Activated CD8-positive, alpha-beta memory T cell treated with anti-CD3 and anti-CD28 coated beads, Interleukin-2, amount 50 U/mL, for 4 hours (primary cell): Measurements from ENCODE around the gene IFFO2.
A peak's percentile ranks its signal among the peaks of the same experiment; 100 is the strongest.

ENCODE experiments used
- DNase-seq: peaks from one replicate; pipeline ENCODE4 v3.0.0-alpha.2; 2020

Gene IFFO2

DNA sequence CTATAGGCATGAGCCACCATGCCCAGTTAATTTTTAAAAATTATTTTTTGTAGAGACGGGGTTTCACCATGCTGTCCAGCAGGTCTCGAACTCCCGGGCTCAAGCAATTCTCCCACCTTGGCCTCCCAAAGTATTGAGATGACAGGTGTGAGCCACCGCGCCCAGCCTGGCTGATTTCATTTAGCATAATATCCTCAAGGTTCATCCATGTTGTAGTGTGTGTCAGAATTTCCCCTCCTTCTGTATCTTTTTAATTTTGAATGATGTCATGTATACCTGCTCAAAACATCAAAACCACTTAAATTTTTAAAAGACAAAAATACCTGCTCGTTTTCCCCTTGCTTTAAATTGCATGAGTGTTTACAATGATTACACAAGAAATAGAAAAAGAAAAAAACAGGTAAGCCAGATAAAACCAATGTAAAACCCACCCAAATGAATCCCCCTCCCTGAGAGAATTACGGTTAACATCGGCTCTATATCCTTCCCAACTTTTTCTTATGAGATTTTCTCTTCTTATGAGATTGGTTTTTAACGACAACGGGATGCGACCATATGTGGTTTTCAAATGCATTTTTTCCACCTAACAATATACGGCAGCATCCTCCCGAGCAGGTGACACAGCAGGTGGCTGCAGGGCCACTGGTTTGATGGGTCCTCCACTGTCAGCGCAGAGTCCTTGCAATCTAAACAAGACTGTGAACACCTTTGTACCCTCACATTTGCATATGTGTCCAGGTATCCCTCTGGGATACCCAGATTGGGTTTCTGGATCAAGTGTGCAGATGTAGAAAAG, 22.1 kb downstream of the IFFO2 start:
- DNase-seq: no peak

DNA sequence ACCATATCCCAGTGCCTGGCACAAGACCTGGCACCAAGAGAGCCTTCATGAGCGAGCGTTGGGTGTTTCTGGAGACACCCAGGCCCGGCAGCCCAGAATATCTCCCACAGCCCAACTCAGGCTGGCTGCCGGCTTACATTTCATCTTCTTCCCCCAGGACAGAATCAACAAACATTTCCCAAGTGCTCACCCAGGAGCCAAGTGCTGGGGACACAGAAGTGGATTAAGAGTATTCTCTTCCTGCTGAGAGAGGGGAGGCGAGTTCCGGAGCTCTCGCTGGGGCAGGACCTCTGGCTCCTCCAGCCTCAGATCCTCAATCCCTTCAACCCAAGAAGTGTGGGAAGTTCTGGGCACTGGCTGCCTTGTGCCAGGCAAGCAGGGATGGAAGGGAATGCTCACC, 23.6 kb downstream of the IFFO2 start:
- DNase-seq: no peak

DNA sequence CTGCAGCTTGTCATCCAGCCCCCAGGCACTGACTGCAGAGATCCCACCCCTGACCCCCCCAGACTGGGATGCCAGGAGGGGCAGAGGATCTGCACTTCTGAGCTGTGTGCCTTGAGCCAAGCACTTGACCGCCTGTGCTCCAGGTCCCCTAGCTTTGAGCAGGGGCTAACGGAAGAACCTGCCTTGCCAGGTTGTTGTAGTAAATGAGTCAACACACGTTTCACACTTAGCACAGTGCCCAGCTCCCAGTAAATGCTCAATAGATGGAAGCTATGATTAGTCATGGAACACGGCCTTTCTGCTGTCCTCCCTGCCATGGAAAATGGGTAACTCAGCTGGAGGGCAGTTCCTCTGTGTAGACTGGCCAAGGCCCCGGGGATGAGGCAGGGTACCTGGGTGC, 24.1 kb downstream of the IFFO2 start:
- DNase-seq: no peak

DNA sequence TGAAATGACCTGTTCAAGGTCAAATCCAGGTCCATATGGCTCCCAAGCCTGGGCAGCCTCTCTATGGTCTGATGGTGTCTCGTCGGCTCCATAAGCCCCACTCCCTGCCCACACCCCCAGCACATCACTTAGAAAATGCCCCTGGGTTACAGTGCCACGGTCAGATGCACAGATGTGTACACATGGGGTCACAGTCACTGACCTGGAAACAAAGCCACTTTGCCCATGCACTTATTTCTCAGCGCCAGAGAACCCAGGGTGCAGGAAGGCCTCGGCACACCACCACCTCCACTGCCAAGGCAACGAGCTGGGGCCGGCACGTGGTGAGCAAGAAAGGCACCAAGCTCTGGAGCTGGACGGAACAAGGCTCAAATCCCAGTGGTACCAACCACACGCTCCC, 24.7 kb downstream of the IFFO2 start:
- DNase-seq: no peak

DNA sequence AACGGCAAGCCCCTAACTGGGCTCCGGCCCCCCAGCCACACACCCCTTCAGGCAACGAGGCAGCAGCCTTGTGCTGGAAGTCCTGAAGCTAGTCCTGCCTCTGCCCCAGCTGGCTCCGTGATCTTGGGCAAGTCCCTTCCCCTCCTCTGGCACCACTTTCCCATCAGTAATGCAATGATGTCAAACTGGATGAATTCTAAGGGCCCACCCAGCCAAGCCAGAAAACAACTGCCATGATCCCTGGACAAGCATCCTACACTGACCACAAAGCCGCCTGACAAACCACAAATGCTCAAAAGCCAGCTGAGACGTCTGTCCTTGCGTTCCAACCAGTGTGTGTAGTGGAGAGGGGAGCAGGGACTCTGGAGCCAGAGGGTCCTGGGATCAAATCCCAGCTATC, 26.8 kb downstream of the IFFO2 start:
- no peak for DNase-seq

DNA sequence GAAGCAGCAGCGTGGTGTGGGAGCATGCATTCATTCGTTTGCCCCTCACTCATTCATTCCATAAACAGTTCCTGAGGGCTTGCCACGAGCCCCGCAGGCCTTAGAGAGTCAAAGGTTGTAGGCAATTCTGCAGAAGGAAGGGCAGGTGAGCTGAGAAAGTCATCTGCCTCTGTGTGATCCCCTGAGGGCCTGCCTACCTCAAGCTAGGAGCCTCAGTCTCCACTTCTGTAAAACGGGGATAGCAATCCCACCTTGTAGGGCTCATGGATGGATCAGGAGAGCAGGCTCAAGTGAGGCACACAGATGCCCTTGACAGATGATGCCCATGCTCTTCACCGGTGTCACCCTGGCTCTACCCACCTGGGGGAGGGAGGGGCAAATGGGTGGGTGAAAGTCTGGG, 27.5 kb downstream of the IFFO2 start:
- DNase-seq: no peak

DNA sequence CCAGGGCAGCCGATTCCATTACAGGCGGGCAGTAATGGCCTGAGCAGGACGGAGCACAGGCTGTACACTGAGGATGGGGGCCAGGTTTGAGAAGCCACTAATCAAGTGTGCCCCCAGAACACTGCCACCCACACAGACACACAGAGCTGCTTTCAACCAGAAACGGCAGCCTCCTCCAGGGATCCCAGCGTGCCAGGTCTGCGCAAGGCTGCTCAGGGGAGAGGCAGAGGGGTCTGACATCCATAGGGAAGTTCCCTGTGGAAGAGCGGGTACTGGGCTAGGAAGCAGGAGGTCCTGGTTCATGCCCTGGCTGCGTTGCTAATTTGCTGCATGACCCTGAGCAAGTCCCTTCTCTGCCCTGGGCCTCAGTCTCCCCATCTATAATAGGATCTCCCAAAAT, 28.1 kb downstream of the IFFO2 start:
- DNase-seq: no peak

DNA sequence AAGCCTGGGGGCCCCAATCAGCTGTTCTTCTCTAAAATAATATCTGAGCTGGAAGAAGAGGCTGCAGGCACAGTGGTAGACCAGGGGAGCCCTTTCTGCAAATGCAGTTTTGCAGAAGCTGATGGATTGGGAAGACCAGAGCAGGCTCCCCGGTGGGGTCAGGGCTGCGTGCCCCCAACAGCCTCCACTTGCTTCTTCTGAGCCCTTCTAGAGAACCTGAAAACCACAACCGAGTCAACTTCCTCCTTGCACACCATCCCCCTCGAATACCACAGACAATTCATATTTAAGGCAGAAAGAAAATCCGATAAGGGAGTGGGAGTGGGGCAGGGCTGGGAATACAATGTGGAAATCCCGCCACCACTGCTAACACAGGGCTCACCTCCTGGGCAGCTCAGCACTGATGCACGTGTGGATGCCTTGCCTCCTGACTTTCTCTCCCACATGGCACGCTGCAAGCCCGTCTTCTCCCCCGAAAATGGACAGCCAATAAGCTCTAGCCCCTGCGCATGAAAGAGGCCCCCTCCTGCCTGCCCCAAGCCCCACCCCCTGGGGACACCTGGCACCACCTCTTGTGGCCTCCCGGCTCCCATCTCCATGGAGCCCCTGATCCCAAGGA, 28.7 kb downstream of the IFFO2 start:
- no peak for DNase-seq

DNA sequence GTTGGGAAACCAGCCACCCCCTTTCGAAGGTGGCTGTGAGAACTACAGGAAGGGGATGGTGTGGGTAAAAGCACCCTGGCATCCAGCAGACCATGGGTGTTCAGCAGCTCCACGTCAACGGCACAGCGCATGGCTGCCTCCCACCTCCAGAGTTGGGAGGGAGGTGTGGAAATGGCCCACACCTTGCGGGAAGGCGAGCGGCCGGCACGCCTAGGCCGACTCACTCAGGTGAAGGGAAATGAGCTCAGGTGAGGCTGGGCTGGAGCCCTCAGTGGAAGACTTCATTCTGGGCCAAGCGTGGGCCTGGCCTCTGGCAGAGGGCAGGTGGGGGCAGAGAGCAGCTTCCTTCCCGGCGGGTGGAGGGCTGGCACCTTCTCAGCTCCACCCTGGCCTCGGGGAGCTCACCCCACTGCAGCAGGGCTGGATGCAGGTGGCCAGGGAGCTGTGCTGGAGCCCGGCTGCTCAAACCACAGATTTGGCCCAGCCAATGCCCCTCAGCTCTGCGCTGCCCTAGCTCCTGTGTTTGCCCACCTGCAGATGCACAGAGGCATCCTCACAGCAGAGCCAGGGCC, 29.3 kb downstream of the IFFO2 start:
- no peak for DNase-seq

DNA sequence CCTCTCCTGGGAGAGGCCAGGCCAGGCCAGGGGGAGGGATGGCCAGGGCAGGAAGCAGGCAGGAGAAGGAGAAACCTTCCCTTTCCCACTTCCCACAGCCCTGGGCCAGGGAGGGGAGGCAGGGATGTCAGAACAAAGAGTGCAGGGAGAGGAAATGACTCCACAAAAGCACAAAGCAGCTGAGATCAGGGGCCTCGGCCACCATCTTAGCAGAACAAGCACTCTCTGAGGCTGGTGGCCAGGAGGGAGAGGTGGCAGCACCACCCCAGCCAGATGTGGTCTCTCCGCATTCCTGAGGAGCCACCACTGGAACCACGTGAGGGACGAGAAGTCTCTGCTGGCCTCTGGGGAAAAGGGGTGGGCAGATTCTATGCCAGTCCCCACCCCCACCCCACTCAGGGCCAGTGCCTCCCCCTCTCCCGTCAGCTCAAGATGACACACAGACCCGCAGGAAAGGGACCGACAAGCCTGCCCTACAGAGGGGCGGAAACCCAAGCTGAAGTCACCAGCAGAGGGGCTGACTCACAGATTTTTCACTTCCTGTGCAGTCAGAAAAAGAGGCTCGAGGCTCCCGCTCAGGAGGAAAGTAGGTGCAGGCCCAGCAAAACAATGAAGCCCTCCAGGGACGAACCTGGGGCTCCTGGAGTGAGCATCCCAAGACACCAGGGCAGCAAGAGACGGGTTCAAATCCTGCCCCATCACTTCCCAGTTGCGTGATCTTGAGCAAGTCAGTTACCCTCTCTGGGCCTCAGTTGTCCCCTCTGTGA, 30.0 kb downstream of the IFFO2 start:
- DNase-seq: peak; percentile 83

DNA sequence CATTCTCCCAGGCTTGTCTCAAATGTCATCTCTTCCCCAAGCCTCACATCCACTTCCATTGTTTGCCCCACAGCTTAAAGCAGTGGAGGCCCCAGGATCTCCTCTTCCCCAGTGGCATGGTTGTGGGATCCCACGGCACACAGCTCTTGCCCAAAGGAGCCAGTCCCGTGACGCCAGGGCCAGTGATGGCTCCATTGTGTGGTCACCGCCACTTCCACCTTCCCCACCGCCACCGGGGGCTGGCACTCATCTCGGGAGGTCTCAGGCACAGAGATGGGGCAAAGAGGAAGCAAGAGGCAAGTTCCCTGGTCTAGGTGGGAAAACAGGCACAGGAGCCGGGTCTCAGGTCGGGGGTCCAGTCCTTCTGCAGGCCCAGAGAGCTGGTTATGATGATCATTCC, 31.2 kb downstream of the IFFO2 start:
- no peak for DNase-seq

DNA sequence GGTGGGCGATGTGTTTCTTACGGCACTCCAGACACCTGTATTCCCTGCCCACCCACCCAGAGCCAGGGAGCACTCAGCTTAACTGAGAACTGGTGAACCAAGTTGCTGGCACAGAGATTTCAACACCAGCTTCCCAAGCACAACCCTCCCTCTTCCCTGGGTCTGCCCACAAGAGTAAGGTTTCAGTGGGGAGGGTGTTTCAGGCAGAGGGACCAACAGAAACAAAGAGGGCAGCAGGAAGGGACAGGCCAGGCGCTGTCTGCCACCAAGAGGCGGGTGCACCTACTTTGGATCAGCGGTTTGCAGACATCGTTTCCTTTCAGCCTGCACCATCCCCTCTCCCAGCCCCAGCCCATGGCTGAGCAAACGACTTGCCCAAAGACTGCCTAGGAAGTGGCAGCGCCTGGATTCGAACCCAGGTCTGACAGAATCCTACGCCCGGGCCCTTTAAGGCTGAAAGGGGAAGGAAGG, 32.2 kb downstream of the IFFO2 start:
- no peak for DNase-seq

DNA sequence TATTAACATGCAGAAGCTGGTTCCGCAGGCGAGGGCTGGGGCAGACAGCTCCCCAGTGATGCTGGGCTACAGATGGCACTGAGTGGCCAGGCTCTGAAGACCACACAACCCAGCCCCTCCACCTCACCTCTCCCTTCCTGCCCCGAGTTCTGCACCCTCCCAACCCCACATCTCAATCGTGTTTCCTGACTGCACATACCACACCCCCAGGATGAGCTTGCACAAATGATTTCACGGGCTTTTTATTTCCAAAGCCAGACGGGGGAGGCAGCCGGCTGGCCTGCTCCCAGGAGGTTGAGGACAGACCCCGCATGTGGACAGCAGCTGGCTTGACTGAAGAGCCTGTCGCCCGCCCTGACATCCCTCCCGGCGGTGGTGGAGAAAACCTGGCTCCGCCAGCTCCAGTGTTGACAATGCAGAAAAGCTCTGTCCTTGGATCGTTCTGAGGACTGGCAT, 32.7 kb downstream of the IFFO2 start:
- DNase-seq: no peak

DNA sequence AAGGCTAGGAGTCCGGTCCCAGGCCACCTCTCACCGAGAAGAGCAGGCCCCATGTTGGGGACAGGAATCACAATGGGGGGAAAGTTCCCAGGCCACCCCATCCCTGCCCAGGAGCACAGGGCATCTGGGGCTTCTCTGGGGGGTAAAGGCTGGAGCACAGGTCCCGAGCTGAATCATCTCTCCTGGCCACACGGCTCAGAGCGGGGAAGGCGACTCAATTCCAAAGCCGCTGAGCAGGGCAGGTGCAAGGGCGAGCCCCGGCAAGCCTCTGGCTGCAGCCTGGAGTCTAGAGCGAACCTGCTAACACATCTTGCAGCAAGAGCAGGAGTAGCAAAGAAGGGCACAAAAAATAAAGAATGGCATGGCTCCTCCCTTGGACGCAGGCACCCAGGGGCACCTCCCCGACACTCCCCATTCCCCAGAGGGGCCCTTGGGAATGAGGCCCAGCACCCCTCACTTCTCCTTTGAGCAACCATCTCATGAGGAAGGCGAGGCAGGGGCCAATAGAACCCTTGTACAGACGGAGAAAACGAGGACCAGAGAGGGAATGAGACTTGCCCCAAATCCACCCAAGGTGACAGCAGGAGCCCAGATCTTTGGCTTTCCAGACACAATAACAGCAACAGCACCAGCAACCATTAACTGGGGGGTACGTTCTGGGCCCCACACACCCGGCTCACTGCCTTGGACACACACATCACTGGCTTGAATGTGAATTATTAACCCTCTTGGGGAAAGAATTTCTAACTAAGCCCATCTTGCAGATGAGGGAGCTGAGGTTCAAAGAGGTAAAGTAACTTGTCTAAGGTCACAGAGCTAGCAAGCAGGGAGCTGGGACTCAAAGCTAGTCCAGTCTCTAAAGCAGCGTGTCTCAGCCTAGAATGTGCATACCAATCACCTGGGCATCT, 33.4 kb downstream of the IFFO2 start:
- no peak for DNase-seq

DNA sequence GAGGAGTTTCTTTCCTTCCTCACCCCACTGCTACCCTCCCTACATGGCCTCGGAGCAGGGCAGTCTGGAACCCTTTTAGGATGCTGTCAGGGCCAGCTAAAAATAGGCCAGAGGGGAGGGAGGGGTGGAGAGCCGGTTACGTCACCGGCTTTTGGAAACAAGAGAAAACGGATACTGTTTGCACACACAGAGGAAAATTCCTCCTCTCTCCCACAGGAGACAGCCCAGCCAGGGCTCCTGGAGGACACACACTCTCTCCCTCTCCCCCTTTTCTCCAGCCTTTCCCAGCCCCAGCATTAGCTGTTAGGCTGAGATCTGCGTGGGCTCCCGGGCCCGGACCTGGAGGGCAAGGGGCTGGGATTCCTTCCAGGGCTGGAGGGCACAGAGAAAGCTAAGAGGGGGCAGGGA, 34.2 kb downstream of the IFFO2 start:
- no peak for DNase-seq

DNA sequence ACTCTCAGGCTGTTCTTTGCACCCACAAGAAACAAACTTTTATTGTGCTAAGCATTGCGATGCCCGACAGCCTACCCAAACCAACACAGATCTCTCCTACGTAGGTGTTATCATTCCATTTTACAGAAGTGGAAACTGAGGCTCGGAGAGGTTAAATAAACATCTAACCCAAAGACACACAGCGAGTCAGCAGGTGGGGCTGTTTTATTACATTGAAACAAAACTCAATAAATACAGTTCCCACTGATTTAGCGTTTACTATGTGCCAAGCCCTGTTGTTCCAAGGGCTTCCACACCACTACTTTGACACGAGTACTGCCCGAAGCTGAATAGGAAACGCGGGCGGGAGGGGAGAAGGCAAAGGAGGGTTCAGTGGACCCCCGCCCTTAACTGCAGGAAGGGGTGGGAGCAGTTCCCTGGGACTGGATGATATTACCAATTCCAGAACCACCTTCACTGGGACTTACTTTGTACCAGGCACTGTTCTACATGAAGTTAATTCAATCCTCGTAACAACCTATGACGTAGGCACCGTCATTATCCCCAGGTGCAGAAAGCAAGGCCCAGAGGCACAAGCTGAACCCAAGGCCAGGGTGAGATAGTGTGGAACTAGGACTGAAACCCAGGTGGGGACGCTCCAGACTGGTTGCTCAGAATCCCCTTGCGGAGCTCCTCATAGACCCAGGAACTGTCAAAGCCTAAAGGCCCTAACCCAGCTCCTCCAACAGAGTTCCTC, 34.8 kb downstream of the IFFO2 start:
- no peak for DNase-seq

DNA sequence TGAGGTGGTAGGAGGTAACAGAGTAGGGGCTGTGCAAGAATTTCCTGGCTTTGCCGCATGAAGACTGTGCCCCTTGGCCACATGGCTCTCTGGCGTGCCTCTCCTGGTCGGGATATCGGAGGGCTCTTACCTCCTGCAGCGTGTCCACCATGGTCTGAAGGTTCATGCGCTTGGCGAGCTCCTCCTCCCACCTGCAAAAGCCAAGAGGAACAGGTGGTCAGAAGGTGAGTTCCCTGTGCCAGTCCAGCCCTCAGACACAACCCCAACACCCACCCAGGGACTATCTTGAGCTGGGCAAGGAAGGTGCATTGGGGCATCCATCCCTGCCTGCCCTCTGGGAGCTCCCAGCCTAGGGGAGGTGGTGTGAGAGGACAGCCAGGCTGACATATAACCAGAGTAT, 35.5 kb downstream of the IFFO2 start:
- no peak for DNase-seq

DNA sequence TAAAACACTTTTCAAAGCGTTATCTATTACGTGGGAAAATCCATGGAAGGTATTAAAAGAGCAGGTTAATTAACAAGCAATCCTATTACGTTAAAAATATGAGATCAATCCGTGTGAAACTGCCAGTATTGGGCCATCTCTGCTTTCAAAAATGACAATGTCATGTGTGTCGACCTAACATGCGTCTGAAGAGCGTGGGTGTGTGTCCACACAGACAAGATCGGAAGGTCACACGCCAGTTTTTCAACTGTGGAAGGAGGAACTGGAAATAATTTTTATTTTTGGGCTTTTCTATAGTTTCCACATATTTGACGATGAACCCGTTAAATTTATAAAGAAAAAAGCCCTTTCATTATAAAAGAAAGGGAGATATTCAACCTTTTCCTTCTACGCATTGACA, 36.5 kb downstream of the IFFO2 start:
- no peak for DNase-seq

DNA sequence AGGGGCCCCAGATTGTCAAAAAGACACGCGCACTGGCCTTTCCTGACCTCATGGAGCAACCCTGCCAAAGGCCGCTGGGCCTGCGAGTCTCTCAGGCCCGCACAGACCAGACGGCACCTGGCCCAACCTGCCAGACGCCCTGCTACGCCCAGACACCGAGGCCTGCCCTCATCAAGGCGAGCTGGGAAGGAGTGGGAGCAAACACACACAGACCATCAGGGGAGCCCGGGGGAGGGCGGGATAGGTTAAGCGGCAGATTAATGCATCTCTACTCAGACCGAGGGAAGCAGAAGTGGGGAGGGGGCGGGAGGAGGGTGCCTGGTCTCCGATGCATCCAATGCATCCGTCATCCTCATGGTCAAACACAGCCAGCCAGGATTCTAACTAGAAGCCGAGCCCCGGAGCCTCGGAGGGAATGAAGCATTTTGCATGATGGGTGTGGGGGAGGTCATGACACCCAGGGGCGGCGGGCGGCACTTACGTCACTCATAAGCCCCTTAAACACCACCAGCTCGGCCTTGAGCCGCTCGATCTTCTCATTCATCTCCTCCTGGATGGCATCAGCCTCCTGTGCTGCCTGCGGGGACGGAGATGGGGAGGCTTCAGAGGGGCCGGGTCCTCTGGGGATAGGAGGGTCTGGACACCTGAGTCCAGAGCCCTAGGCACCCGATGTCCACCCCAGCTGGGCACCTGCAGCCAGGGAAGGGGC, 37.1 kb downstream of the IFFO2 start:
- no peak for DNase-seq

DNA sequence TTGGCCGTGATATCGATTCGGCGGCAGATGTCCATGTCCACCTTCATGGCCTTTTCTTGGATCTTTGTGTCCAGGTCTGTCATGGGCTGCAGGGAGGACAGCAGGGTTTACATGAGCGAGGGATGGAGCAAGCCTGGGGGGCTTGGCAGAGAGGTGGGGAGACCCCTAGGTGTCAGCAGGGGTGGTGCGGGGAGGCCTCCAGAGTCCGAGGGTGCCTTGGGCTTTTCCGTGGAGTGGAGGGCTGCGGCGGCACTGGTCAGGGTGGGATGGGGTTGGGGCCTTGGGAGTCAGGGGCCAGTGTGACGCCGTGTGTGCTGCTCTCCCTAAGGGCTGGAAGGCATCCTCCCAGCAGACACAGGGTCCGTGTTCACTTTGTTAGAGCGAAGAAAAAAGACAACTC, 38.1 kb downstream of the IFFO2 start:
- no peak for DNase-seq
